GM03348 (cell line): ENCODE results near the gene CAMK2B.

Source experiments
- DNase-seq: peaks from one replicate; pipeline ENCODE4 v3.0.0; 2012; ENCODE audit warnings: low spot score

The CAMK2B gene

GRCh38 chr7:44274623-44274975 is 50.8 kb downstream of the CAMK2B start:
- no peak for DNase-seq

DNA sequence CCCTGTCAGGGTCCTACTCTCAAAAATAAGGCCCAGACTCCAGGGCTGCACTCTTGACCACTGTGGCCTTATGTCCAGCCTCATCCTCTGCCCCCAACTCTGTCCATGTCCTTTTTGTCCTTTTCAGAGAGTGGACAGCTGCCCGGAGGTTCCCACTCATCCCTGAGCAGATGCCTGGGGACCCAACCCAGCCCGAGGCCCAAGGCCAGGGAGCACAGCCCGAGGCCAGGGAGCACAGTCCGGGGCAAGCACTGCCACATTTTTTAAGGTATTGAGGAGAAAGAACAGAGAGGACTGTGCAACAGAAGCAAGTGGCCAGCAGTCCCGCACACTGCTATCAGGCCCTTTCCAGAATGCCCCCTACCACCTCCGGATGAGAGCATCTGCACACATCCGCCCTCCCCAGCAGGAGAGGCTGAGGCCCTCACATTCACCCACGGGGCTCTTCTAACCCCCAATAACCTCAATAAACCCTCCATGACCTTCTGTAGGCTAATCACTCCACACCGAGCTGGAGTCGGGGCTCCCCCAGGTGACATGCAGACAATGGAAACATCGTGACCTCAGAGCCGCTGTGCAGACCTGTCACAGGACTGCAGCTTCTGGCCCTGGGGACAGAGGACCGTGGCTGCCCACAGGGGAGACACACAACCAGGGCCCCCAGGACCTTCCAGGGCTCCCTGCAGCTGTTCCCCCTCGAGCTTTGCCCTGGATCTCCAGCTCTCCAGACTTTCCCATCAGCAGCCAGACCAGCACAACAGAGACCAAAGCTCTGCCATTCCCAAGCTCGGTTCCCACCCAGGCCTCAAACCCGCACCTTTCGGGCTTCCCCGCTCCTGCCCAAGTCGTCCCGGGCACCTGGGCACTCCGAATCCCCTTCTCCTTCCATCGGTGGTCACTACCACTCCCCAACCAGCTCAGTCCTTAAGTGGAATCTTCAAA is 51.4 kb downstream of the CAMK2B start:
- DNase-seq: no peak

DNA sequence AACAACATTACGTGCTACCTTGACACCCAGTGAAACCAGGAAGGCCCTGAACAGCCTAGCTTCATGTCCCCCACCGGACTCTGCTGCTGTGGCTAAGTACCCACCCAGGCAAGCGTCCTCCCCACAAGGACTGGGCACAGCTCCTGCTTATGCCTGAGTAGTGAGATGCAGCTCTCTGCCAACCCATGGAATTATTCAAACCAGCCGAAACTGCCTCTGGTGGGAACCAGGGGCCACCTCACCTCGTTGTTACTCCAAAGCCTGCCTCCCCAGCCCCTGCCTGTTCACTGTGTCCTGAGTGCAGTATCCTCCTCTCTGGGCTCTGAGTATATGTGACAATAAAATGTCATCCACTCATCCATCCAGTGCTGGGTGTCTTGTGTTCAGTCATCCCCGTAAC is 52.4 kb downstream of the CAMK2B start:
- no peak for DNase-seq

- no peak for DNase-seq
Measured at GRCh38 chr7:44272456-44272855, 52.9 kb downstream of the CAMK2B start.

- no peak for DNase-seq
Measured at GRCh38 chr7:44269943-44270493, 55.4 kb downstream of the CAMK2B start.

GRCh38 chr7:44269417-44269816 is 56.0 kb downstream of the CAMK2B start:
- DNase-seq: no peak

DNA sequence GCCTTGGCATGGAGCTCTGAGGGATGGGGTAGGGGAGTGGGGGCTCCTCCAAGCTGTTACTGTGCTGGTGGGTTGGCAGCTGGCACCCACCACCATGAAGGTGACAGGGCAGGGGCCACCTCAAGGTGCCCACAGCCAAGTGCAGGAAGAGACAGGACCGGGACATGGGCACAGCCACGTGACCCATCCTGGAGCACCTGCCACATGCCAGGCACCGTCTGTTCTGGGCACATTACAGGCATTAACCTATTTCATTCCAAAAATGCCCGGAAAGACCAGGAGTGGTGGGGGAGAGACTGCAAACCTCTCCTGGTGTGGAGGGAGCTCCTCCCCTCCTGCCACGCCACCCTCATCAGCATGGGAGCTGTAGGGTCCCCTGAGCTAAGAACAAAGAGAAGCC is 56.7 kb downstream of the CAMK2B start:
- DNase-seq: no peak

- DNase-seq: no peak
Measured at GRCh38 chr7:44267719-44268421, 57.5 kb downstream of the CAMK2B start.

DNA sequence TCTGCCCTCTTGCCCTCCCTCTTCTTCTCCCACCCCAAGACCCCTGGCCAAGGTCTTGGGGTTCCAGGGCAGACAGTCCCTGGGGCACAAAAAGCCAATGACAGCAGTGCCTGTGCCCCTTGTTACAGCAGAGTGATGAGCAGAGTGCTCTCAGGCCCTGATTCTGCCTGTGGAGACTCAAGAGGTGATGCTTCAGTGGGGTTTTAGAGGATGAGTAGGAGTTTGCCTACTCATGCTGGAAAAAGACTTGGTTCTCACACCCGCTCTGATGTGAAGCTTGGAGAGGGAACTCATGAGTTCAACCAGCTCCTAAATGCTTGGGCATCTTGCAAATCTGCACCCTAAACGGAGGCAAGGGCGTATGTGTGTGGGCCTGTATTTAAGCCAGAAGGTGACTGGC is 58.2 kb downstream of the CAMK2B start:
- DNase-seq: no peak

- DNase-seq: no peak
Measured at GRCh38 chr7:44266526-44266925, 58.9 kb downstream of the CAMK2B start.

GRCh38 chr7:44265728-44266127 is 59.7 kb downstream of the CAMK2B start:
- no peak for DNase-seq

GRCh38 chr7:44264221-44264931 is 61.0 kb downstream of the CAMK2B start:
- DNase-seq: no peak

DNA sequence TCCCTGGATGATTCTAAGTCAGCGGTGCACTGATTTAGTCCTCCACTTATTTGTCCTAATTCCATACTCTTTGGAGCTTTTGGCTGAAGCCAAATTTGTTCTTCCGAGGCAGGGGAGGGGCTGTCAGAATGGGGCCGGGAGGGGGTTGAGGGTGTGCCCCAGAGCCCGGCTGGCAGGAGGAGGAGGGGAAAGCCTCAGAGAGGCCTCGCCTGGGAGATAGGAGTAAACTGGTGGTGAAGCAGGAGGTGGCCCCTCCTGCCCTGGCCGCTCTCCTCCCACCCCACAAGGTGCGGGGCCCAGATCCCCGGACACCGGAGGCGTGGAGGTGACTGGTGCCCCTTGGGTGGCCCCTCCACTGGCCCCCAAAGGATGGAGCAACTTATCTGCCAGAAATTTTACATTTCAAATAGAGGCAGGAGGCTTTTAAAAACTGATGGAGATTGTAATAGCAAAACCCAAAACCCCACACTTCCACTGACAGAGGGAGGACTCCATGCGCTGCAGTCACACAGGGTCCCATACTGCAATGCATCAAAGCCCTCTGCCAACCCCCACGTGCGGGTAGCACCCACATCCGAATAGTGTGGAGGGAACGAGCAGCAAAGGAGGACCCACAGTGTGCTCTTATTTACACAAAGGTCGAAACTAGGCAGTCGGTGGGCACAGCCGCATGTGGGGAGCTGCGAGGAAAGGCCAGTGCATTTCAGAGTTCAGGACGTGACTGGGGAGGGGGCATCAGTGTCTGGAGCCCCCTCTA is 61.9 kb downstream of the CAMK2B start:
- DNase-seq: no peak

DNA sequence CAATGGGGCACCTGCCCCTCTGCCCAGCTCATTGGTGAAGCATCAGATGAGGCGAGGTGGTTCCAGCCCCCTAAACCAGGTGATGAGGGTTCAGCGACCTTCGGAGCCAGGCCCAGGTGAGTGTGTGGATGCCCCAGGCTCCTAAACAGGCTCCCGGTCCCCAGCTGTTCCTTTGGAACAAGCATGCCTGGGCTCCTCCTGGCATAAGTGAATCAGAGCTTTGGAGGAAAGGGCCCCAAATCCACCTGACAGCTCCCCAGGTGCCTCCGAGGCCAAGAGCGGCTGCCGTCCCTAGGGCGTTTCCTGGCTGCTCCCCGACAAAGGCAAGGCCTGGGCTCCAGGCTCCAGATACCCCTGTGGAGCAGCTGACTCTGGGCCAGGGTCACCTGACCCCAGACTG is 63.4 kb downstream of the CAMK2B start:
- no peak for DNase-seq

DNA sequence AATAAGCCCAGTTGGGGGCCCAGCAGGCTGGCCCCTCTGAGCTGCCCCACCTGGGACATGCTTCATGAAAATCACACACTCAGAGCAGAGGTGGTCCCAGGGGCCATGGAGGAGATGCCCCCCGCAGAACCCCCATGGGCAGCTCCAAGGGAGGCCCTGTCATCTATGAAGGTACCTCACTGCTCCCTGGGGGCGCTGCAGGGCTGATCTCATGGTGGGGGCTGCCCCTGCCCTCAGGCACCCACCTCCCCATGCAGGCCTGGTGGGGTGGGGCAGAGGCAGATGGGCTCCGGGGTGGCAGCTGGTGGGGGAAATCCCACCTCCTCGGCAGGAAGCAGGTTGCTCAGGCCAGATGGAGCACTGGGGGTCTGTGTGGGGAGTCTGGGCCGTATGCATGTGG is 64.2 kb downstream of the CAMK2B start:
- no peak for DNase-seq

GRCh38 chr7:44259547-44260457 is 65.6 kb downstream of the CAMK2B start:
- DNase-seq: peak; percentile 93

DNA sequence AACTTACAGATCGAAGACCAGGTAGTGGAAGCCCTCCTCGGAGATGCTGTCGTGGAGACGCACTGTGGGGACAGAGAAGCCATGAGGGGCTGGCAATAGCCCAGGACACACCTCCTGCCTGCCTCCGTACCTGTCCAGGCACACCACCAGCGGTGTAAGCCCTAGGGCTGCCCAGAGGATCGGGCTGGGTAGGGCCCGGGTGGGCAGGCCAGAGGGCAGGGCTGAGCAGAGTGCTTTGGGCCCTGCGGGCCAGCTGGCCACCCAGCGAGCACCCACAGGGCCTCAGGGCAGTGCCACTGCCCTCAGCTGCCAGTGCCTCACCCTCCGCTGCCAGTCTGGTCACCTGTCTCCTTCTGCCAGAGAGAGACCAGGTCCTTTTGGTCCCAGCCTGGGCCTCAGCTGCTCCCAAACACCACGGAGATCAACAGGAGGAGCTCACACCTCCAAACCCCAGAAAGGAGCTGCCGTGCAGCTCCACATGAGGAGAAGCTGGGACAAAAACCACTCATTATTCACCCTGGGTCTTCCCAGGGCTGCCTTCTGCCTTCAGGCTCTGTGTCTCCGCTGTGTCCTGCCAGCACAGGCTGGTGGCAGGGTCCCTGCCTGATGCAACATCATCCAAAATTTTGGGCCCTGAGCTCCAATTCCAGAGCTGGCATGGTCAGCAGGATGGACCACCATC is 66.4 kb downstream of the CAMK2B start:
- no peak for DNase-seq

DNA sequence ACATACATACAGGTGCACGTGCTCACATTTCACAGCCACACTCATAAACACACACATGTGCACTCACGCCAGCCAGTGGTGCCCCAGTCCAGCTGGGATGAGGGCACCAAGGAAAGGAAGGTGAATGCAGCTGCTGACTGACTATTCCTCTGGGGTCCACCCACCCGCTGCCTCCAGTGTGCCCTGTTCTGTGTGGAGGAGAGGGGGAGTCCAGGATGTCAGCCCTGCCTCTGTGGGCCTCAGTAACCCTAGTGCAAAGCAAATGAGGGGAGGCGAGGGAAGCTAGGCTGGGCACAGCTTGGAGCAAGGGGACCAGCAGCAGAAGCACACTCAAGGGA is 67.0 kb downstream of the CAMK2B start:
- DNase-seq: no peak

- peak; percentile 88 for DNase-seq
Measured at GRCh38 chr7:44257618-44258422, 67.6 kb downstream of the CAMK2B start.
